Left ventricle myocardium inferior (tissue), 1 donor: ENCODE measurements around the gene ELOVL4. TPM values are rescaled to one million over a fixed set of nuclear protein-coding genes. Genes with fewer than 3 reads are reported as not detected.

Experiments used
- DNase-seq: peaks from one replicate; pipeline ENCODE4 v3.0.0-alpha.2; 2020
- H3K27ac ChIP-seq: fragments of 200-600 bp; replicated peaks from 2 replicates; pipeline ENCODE4 v1.8.0; 2021
- H3K27me3 ChIP-seq: fragments of 200-600 bp; 2 replicates; pipeline ENCODE4 v1.8.0; 2021; ENCODE audit warnings: low read depth
- H3K36me3 ChIP-seq: fragments of 200-600 bp; 2 replicates; pipeline ENCODE4 v1.8.0; 2021
- H3K4me1 ChIP-seq: fragments of 200-600 bp; 2 replicates; pipeline ENCODE4 v1.8.0; 2021
- H3K4me3 ChIP-seq: fragments of 200-600 bp; 2 replicates; pipeline ENCODE4 v1.8.0; 2021; ENCODE audit warnings: mild to moderate bottlenecking, moderate library complexity
- H3K9me3 ChIP-seq: fragments of 200-600 bp; replicated peaks from 2 replicates; pipeline ENCODE4 v1.8.0; 2021
- intact Hi-C: fragments of 100-400 bp; cut with micrococcal nuclease; formaldehyde crosslinking; loops from one replicate; pipeline ENCODE4 v1.11.0; 2022
- total RNA-seq: library from RNA; stranded (reverse); fragmentation: NEBNext Ultra II Directional; extraction: Animal tissue kit (Norgen Biotek cat#: 25700); gene quantifications from one replicate; pipeline ENCODE4 v1.2.1, GENCODE V29; 2021
- TF ChIP-seq, protein P1 (sequence below): fragments of 200-600 bp; IDR thresholded peaks from 2 replicates; pipeline ENCODE4 v1.8.0; 2021; ENCODE audit warnings: antibody characterized with exemption, mild to moderate bottlenecking, borderline replicate concordance
- donor health status: DM: no; HTN: yes; CAD: no; lungs with severe emphysema.

The ELOVL4 gene
- total RNA-seq, 1 donor from 2014 or later = 0.19 TPM

DNA sequence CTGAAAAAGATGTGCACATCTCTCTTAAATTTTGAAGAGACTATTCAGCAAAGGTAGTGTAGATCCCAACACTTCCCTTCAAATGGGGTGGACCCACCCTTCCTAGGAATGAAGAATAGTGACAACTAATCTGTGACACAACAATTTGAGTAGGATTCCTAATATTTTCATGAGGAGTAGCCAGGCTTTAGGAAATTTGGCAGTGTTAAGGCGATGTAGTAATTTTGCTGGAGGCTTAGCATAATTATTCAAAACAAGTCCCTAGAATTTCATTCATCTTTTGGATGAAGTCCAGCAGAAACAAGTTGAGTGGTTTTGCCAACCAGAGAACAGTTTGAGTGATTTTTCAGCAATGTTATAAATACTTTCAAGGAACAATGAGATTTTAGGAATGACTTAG lies 52.4 kb downstream of the ELOVL4 start:
- H3K36me3 ChIP-seq = no peaks in the 10 kb centered on the region
- H3K27ac ChIP-seq = no peak overlapping the region
- H3K27me3 ChIP-seq = no peaks in the 10 kb centered on the region
- intact Hi-C loops = no loop called here
- no peak overlapping the region for H3K4me3 ChIP-seq
- TF ChIP-seq, protein P1, sequence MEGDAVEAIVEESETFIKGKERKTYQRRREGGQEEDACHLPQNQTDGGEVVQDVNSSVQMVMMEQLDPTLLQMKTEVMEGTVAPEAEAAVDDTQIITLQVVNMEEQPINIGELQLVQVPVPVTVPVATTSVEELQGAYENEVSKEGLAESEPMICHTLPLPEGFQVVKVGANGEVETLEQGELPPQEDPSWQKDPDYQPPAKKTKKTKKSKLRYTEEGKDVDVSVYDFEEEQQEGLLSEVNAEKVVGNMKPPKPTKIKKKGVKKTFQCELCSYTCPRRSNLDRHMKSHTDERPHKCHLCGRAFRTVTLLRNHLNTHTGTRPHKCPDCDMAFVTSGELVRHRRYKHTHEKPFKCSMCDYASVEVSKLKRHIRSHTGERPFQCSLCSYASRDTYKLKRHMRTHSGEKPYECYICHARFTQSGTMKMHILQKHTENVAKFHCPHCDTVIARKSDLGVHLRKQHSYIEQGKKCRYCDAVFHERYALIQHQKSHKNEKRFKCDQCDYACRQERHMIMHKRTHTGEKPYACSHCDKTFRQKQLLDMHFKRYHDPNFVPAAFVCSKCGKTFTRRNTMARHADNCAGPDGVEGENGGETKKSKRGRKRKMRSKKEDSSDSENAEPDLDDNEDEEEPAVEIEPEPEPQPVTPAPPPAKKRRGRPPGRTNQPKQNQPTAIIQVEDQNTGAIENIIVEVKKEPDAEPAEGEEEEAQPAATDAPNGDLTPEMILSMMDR = no peak
- DNase-seq = no peak
- H3K4me1 ChIP-seq = no peaks in the 10 kb centered on the region
- peaks cover 15% of the 10 kb centered on the region for H3K9me3 ChIP-seq

- intact Hi-C loops = no loop called here
- Histone ChIP-seq H3K4me3 (no peak overlapping the region), H3K36me3 (no peaks in the 10 kb centered on the region), H3K27me3 (no peaks in the 10 kb centered on the region), H3K27ac (no peak overlapping the region), H3K4me1 (no peaks in the 10 kb centered on the region), H3K9me3 (peaks cover 17% of the 10 kb centered on the region)
- TF ChIP-seq, protein P1 = no peak
- DNase-seq = no peak
Measured at GRCh38 chr6:79888587-79888986, 58.8 kb downstream of the ELOVL4 start.

- TF ChIP-seq, protein P1 = no peak
- no peaks in the 10 kb centered on the region for H3K27me3 ChIP-seq
- H3K27ac ChIP-seq = peak overlapping the region; percentile 32
- DNase-seq = peak; percentile 56
- intact Hi-C loops = no loop called here
- peaks cover 4% of the 10 kb centered on the region for H3K4me1 ChIP-seq
- H3K36me3 ChIP-seq = no peaks in the 10 kb centered on the region
- H3K9me3 ChIP-seq = peaks cover 26% of the 10 kb centered on the region
- H3K4me3 ChIP-seq = no peak overlapping the region
Measured at GRCh38 chr6:79878142-79878748, 69.1 kb downstream of the ELOVL4 start.

DNA sequence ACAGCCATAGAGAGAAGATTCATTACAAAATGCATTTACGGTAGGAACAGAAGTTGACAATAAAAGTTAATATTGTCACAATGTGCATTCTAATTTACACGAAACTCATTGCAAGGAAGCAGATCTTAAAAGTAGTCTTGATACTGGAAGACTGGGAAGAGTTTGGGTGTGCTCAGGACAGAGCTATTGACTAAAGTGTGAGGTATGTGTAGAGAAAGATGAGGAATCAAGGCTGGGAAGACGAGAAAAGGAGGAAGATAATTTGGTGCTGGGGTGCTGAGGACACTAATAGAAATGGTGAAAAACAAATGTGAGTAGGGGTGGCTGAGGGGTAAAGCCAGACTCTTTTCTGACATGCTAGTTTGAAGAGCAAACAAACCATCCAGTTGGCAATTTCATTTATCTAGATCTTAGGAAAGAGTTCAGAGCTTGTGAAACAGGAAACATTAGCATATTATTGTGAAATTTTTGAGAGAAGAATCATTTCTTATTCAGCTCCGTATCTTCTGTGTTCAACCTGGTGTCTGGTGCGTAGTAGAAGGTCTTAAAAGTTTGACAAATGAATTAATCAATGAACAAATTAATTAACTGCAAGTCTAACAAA lies 72.7 kb downstream of the ELOVL4 start:
- Histone ChIP-seq H3K27me3 (no peaks in the 10 kb centered on the region), H3K27ac (no peak overlapping the region), H3K4me1 (peaks cover 9% of the 10 kb centered on the region), H3K36me3 (no peaks in the 10 kb centered on the region), H3K9me3 (no peaks in the 10 kb centered on the region), H3K4me3 (no peak overlapping the region)
- intact Hi-C loops = no loop called here
- TF ChIP-seq, protein P1 = no peak
- DNase-seq = no peak

- intact Hi-C loops = no loop called here
- TF ChIP-seq, protein P1 = no peak
- H3K4me1 ChIP-seq = peaks cover 15% of the 10 kb centered on the region
- peaks cover under 1% of the 10 kb centered on the region for H3K27me3 ChIP-seq
- no peak for DNase-seq
- no peak overlapping the region for H3K27ac ChIP-seq
- H3K9me3 ChIP-seq = no peaks in the 10 kb centered on the region
- H3K4me3 ChIP-seq = no peak overlapping the region
- H3K36me3 ChIP-seq = no peaks in the 10 kb centered on the region
Measured at GRCh38 chr6:79872986-79873385, 74.4 kb downstream of the ELOVL4 start.
